Left cardiac atrium (tissue), 4 donors: ENCODE results near the gene ALG14. TPM values are rescaled to one million over a fixed set of nuclear protein-coding genes. Genes with fewer than 3 reads are reported as not detected.
"Not testable (repeated sequence)": the region's sequence is repeated elsewhere in the genome, so short reads cannot be mapped to it uniquely, and the experiment has no call there.

Experiments used
- ATAC-seq, 2 donors: fragments of 200-7000 bp; cut with Tn5 transposase; one replicate each; pipeline ENCODE4 v1.9.1; 2020; ENCODE audit warnings: mild to moderate bottlenecking in 2 of 2, moderate library complexity in 2 of 2
- DNase-seq: peaks from one replicate; pipeline ENCODE4 v3.0.0-alpha.2; 2020
- intact Hi-C, 2 donors: fragments of 100-400 bp; cut with DNase I; formaldehyde crosslinking; loops; one replicate each; pipeline versions ENCODE4 v1.14.1 to v1.15.1; 2022 to 2023
- total RNA-seq, 2 donors: library from RNA; stranded (reverse); fragmentation: NEBNext Ultra II Directional; extraction: Animal tissue kit (Norgen Biotek cat#: 25700); gene quantifications; one replicate each; pipeline ENCODE4 v1.2.1, GENCODE V29; 2021
- donor health status: DM: no; HTN: yes; CAD: no.
- donor health status: DM: no; HTN: yes; CAD: no; lungs with severe emphysema.
- donor health status: DM: yes; HTN: yes; CAD: no.
- donor health status: Dilated cardiomyopathy.

ALG14 gene
- total RNA-seq, 2 donors from 2014 or later, result 2.5 to 4.3 TPM

- ATAC-seq (peak in 1 of 2 donors; percentile 70), DNase-seq (no peak)
- intact Hi-C loops, result no loop called here
These were observed 122.8 kb downstream of the ALG14 start for GRCh38 chr1:94949681-94950661.

GRCh38 chr1:94947437-94947836 lies 125.3 kb downstream of the ALG14 start:
- intact Hi-C loops, result no loop called here
- no peak for DNase-seq

GRCh38 chr1:94946886-94947285 lies 125.9 kb downstream of the ALG14 start:
- ATAC-seq (peak in 1 of 2 donors; percentile 35), DNase-seq (no peak)
- intact Hi-C loops, result no loop called here

More at GRCh38 chr1:94947437-94947836, 125.3 kb downstream of the ALG14 start:
- ATAC-seq, result peak; percentile 75 to 91

- ATAC-seq (no peak), DNase-seq (no peak)
- intact Hi-C loops, result no loop called here
These were observed 130.3 kb downstream of the ALG14 start for GRCh38 chr1:94942171-94943128.

- intact Hi-C loops, result not testable (repeated sequence)
These were observed 131.3 kb downstream of the ALG14 start for GRCh38 chr1:94941480-94941879.

GRCh38 chr1:94940738-94941137 lies 132.0 kb downstream of the ALG14 start:
- ATAC-seq (no peak), DNase-seq (no peak)
- intact Hi-C loops, result no loop called here

More at GRCh38 chr1:94941480-94941879, 131.3 kb downstream of the ALG14 start:
- not testable (repeated sequence) for ATAC-seq, DNase-seq

GRCh38 chr1:94937820-94938219 lies 134.9 kb downstream of the ALG14 start:
- no peak for ATAC-seq
- intact Hi-C loops, result no loop called here
- DNase-seq, result no peak

GRCh38 chr1:94936861-94937620 lies 135.7 kb downstream of the ALG14 start:
- DNase-seq, result no peak
- ATAC-seq, result no peak

GRCh38 chr1:94935476-94935875 lies 137.3 kb downstream of the ALG14 start:
- no peak for ATAC-seq
- intact Hi-C loops, result no loop called here

More at GRCh38 chr1:94936861-94937620, 135.7 kb downstream of the ALG14 start:
- intact Hi-C loops, result no loop called here

GRCh38 chr1:94935034-94935433 lies 137.7 kb downstream of the ALG14 start:
- no peak for ATAC-seq
- intact Hi-C loops, result no loop called here
- no peak for DNase-seq

More at GRCh38 chr1:94935476-94935875, 137.3 kb downstream of the ALG14 start:
- no peak for DNase-seq

- DNase-seq (no peak), ATAC-seq (no peak)
- intact Hi-C loops, result no loop called here
These were observed 138.2 kb downstream of the ALG14 start for GRCh38 chr1:94934551-94934950.

- intact Hi-C loops, result no loop called here
- DNase-seq (no peak), ATAC-seq (no peak)
These were observed 141.4 kb downstream of the ALG14 start for GRCh38 chr1:94931254-94931841.

- DNase-seq, result no peak
- no peak for ATAC-seq
- intact Hi-C loops, result loop anchor here (5.0 to 10.0 kb wide), 4 partner anchors 33 to 113 kb away; no protein-coding TSS in a partner anchor
These were observed 143.2 kb downstream of the ALG14 start for GRCh38 chr1:94929351-94930217.

- intact Hi-C loops, result loop anchor here (5.0 to 10.0 kb wide), 4 partner anchors 34 to 114 kb away; no protein-coding TSS in a partner anchor
- DNase-seq (no peak), ATAC-seq (no peak)
These were observed 144.3 kb downstream of the ALG14 start for GRCh38 chr1:94928293-94928939.

- DNase-seq, result no peak
- ATAC-seq, result no peak
- intact Hi-C loops, result loop anchor here (2.0 to 10.0 kb wide), 5 partner anchors 35 to 115 kb away; no protein-coding TSS in a partner anchor
These were observed 145.2 kb downstream of the ALG14 start for GRCh38 chr1:94927405-94928175.

GRCh38 chr1:94926915-94927404 lies 145.8 kb downstream of the ALG14 start, which contains the start of gene CNN3:
Gene CNN3, minus strand, starts transcription at chr1:94927110. Its CDS starts 216 bp downstream, at chr1:94926894.
- DNase-seq (peak; percentile 94), ATAC-seq (peak; percentile 94 to 95)
- intact Hi-C loops, result loop anchor here (2.0 to 10.0 kb wide), 5 partner anchors 35 to 115 kb away; no protein-coding TSS in a partner anchor
